ENCODE results near the gene TARS3. TPM values are rescaled to one million over a fixed set of nuclear protein-coding genes. Genes with fewer than 3 reads are reported as not detected.

TARS3 gene
- total RNA-seq, 1 donor = 10.0 TPM

DNA sequence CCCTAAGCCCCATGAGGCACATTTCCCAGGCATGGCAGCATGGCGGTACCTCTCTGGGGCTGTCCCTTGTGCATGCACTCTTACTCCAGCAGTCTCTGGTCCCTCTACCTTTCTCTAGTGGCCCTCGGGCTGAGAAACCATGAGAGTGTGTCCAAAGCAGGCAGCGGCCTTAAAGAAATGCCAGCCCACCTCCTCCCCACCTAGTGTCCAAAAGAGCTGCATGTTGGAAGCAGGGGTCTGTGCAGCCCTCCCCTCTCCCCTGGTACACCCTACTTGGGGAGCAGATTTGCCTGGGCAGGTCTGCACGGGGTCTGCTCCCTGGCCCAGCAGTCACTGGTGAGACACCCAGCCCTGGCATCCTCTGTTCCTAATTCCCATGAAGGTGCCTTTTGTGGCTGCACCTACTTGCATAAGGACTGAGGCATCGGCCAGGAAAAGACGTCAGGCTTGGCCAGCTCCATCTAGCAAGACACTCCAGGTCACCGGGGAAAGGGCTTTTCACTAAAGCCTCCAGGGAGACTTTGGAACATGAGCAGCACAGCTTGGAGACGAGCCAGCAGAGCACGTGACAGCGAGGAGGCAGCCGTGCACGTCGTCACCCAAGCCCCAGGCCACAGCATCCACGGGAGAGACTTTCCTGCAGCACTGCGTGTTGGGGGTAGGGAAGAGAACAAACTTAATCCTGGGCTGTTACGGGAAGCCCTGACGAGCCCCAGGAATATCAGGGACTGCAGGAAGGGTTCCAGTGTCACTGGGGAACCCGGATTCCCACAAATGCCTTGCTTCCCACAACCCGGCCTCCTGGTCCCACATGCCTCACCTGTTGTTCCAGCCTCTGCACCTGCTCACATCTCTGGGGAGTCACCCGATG is 110.9 kb downstream of the TARS3 start:
- TF ChIP-seq, protein P1, sequence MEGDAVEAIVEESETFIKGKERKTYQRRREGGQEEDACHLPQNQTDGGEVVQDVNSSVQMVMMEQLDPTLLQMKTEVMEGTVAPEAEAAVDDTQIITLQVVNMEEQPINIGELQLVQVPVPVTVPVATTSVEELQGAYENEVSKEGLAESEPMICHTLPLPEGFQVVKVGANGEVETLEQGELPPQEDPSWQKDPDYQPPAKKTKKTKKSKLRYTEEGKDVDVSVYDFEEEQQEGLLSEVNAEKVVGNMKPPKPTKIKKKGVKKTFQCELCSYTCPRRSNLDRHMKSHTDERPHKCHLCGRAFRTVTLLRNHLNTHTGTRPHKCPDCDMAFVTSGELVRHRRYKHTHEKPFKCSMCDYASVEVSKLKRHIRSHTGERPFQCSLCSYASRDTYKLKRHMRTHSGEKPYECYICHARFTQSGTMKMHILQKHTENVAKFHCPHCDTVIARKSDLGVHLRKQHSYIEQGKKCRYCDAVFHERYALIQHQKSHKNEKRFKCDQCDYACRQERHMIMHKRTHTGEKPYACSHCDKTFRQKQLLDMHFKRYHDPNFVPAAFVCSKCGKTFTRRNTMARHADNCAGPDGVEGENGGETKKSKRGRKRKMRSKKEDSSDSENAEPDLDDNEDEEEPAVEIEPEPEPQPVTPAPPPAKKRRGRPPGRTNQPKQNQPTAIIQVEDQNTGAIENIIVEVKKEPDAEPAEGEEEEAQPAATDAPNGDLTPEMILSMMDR (IDR thresholded peaks at IDR 0.05; ENCODE audit: insufficient read depth, low read length) = no peak
- no peak overlapping the region for H3K4me3 ChIP-seq (ENCODE audit: low read depth, low read length)
- DNase-seq (ENCODE audit: low read depth) = peak; percentile 27

DNA sequence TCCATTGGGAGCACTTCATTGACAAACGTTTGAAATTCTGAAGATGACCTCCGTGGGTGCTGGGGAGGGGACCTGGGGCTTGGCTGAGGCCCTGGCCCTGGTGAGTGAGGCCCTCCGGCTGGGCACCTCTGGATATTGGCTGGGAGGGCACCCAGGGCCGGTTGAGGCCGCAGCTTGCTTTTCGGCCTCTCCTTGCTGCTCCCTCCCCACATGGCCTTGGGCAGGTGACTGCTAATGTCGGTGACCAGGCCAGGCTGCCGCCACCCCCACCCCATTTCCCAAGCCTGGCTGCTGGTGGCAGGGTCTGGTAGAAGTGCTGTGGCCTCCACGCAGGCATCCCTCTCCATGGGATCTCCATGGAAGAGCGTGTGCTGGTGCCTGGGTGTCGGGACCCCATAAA is 111.6 kb downstream of the TARS3 start:
- TF ChIP-seq, protein P1 (IDR thresholded peaks at IDR 0.05; ENCODE audit: insufficient read depth, low read length) = no peak
- DNase-seq (ENCODE audit: low read depth) = no peak

DNA sequence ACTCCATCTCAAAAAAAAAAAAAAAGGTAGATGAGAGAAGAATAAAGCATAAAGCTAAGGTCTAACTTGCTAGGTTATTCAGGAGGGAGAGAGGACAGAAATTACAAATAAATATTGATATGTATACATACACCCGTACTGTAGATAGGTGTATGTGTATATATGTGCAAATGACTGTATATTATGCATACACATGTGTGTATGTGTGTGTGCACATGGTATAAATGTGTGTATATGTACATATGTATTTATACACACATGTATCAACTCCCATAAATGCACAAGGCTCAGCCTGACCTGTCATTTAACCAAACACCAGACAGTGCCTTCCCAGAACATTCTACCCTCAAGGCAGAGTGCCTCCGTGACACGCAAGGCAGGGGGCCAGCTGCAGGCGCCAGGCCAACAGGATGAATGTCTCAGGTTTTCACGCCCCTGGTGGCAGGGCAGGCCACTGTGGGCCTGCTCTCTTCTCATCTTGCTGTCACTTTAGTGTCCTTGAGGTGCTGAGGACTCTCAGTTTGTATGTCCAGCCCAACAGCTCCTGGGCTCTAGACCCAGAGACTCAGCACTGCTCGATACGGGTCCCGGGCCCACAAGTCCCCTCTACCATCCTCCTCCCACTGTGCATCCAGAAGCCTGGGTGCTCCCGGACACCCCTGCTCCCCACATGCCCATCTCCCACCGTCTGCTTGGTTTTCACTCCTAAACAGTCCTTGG is 112.5 kb downstream of the TARS3 start:
- DNase-seq (ENCODE audit: low read depth) = no peak
- no peak overlapping the region for H3K4me3 ChIP-seq (ENCODE audit: low read depth, low read length)
- TF ChIP-seq, protein P1 (IDR thresholded peaks at IDR 0.05; ENCODE audit: insufficient read depth, low read length) = no peak

More for the DNA sequence above, 111.6 kb downstream of the TARS3 start:
- H3K4me3 ChIP-seq (ENCODE audit: low read depth, low read length) = no peak overlapping the region

DNA sequence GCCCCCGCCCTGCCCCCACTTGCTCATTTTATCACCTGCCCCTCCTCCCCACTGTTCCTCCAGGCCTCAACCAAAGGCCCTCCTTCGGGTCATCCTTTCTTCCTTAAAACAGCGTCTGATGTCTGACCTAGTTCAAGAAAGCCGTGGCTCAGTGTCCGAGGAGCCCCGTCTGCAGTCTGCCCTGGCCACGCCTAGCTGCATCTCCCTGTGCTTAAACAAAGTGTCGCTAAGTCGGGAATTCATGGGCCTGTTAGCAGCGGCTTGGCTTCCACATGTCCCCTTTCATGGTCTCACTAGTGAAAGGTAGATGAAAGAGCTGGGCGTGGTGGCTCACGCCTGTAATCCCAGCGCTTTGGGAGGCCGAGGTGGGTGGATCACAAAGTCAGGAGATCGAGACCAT is 113.3 kb downstream of the TARS3 start:
- no peak overlapping the region for H3K4me3 ChIP-seq (ENCODE audit: low read depth, low read length)
- TF ChIP-seq, protein P1 (IDR thresholded peaks at IDR 0.05; ENCODE audit: insufficient read depth, low read length) = no peak
- no peak for DNase-seq (ENCODE audit: low read depth)

DNA sequence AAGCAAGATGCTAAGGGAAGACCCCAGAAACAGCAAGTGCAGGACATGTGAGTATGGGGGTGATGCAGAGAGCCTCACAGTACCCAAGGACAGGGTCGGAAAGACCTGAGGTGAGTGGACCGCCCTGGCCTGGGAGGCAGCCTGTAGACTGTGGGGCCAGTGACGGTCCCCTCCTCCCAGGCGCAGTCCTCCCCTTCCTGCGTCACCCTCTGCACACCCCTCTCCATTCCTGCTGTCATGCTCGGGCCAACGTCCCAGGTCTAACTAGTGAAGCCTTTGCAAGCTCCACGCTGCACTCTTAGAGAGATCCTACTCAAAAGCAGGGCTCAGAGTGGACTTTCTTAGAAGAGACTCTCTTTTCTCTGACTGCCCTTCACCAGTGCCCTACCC is 113.7 kb downstream of the TARS3 start:
- TF ChIP-seq, protein P1 (IDR thresholded peaks at IDR 0.05; ENCODE audit: insufficient read depth, low read length) = no peak
- no peak for DNase-seq (ENCODE audit: low read depth)
- no peak overlapping the region for H3K4me3 ChIP-seq (ENCODE audit: low read depth, low read length)

DNA sequence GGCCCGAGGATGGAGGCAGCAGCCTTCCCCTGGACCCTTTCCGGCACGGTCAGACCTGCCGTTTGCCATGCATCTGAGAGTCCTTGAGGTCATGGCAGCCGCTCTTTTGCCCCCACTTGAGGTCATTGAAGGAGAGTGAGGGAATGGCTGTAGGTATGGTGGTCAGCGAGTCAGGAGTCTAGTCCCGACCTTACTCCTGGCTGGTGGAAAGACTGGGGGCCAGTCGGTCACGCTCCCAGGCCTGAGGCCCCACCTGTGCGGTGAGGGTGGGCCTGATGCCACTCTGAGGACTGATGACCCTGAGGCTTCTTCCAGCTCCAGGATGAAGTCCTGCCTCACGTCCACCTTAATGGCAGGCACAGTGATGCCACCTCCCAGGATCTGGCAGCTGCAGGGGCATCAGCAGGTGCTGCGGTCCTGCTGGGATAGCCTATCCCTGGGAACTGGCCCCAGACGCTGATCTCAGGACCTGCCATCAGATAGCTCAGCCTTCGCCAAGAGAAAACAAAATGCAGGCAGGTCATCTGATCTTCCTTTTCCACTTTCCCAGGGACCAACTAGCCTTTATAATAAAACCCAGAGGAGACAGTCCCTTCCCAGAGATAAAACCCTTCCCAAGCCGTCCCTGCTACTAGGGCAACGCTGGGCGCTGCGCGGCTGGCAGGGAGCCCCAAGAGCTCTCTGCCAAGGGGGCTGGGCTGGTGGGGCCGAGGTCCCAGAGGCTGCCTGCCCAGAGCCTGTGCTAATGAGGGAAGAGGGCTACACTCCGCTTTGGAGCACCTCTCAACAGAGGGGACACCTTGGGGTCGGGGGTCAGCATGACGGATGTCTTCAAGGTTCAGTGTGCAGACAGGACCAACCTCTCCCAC is 114.3 kb downstream of the TARS3 start:
- TF ChIP-seq, protein P1 (IDR thresholded peaks at IDR 0.05; ENCODE audit: insufficient read depth, low read length) = no peak
- H3K4me3 ChIP-seq (ENCODE audit: low read depth, low read length) = no peak overlapping the region
- no peak for DNase-seq (ENCODE audit: low read depth)

Data from fibroblast of the aortic adventitia (primary cell).